GM23248 (cell line): ENCODE measurements around the gene TMEM201. TPM values are rescaled to one million over a fixed set of nuclear protein-coding genes. Genes with fewer than 3 reads are reported as not detected.
"Not testable (repeated sequence)": the region's sequence is repeated elsewhere in the genome, so short reads cannot be mapped to it uniquely, and the experiment has no call there.

Source experiments
- DNase-seq: peaks from one replicate; pipeline ENCODE4 v3.0.0-alpha.2; 2015
- H2AFZ ChIP-seq: fragments of 200-600 bp; sonication (generic); 2 replicates; pipeline ENCODE4 v1.6.1; 2016; ENCODE audit warnings: antibody characterized with exemption
- H3F3A ChIP-seq: fragments of 200-600 bp; sonication (generic); 2 replicates; pipeline ENCODE4 v1.6.1; 2016; ENCODE audit warnings: mild to moderate bottlenecking, antibody characterized with exemption, mixed run types; ENCODE audit not compliant: insufficient read depth
- H3K27ac ChIP-seq: fragments of 200-600 bp; sonication (generic); 2 replicates; pipeline ENCODE4 v1.5.1; 2016; ENCODE audit warnings: mild to moderate bottlenecking
- H3K27me3 ChIP-seq: fragments of 200-600 bp; sonication (generic); replicated peaks from 2 replicates; pipeline ENCODE4 v1.6.1; 2016; ENCODE audit warnings: mild to moderate bottlenecking; ENCODE audit not compliant: insufficient read depth
- H3K36me3 ChIP-seq: fragments of 200-600 bp; sonication (generic); 2 replicates; pipeline ENCODE4 v1.6.1; 2016; ENCODE audit warnings: low read depth, mild to moderate bottlenecking
- H3K4me1 ChIP-seq: fragments of 200-600 bp; sonication (generic); 2 replicates; pipeline ENCODE4 v1.6.1; 2016; ENCODE audit warnings: mild to moderate bottlenecking; ENCODE audit not compliant: insufficient read depth
- H3K4me2 ChIP-seq: fragments of 200-600 bp; sonication (generic); one replicate; pipeline ENCODE4 v1.6.1; 2016; ENCODE audit warnings: mild to moderate bottlenecking; ENCODE audit not compliant: unreplicated experiment
- H3K4me3 ChIP-seq: fragments of 200-600 bp; sonication (generic); 2 replicates; pipeline ENCODE4 v1.5.1; 2016; ENCODE audit warnings: mild to moderate bottlenecking
- H3K79me2 ChIP-seq: fragments of 200-600 bp; sonication (generic); 2 replicates; pipeline ENCODE4 v1.6.1; 2016; ENCODE audit warnings: mild to moderate bottlenecking; ENCODE audit not compliant: insufficient read depth
- H3K9ac ChIP-seq: fragments of 200-600 bp; sonication (generic); 2 replicates; pipeline ENCODE4 v1.6.1; 2016; ENCODE audit warnings: mild to moderate bottlenecking
- H3K9me2 ChIP-seq: fragments of 200-600 bp; sonication (generic); 2 replicates; pipeline ENCODE4 v1.6.1; 2016; ENCODE audit warnings: mixed run types, mild to moderate bottlenecking, moderate library complexity; ENCODE audit not compliant: insufficient read depth
- H3K9me3 ChIP-seq: fragments of 200-600 bp; sonication (generic); one replicate; pipeline ENCODE4 v1.6.1; 2017; ENCODE audit warnings: low read depth
- H4K20me1 ChIP-seq: fragments of 200-600 bp; sonication (generic); 2 replicates; pipeline ENCODE4 v1.6.0; 2016; ENCODE audit not compliant: insufficient read depth
- EZH2 ChIP-seq: fragments of 200-600 bp; sonication (generic); IDR thresholded peaks from 2 replicates; pipeline ENCODE4 v1.6.1; 2018; ENCODE audit warnings: antibody characterized with exemption, mild to moderate bottlenecking; ENCODE audit not compliant: insufficient read depth, poor library complexity, severe bottlenecking
- EZH2phosphoT487 ChIP-seq: fragments of 200-600 bp; sonication (generic); IDR thresholded peaks from 2 replicates; pipeline ENCODE4 v1.6.1; 2018; ENCODE audit warnings: antibody characterized with exemption, moderate library complexity, mild to moderate bottlenecking, low read depth; ENCODE audit not compliant: insufficient read depth
- WGBS, 2 experiments: methylation state at CpG; one replicate each; pipeline ENCODE4 v1.1.6; 2015 to 2017; ENCODE audit warnings: low lambda C conversion rate in 2 of 2, low coverage in 1 of 2; ENCODE audit errors: missing lambda C conversion rate in 2 of 2; 5-methylcytosine and 5-hydroxymethylcytosine counted together
- in situ Hi-C: fragments of 300-500 bp; cut with MboI; formaldehyde crosslinking; loops from 2 replicates; pipeline ENCODE4 v1.15.0; 2020
- polyA plus RNA-seq: library from polyadenylated mRNA; unstranded; fragments of >200 nt; fragmentation: Nextera tagmentation; extraction: Ambion mirVana; gene quantifications from 2 replicates; pipeline ENCODE4 v1.2.1, GENCODE V29; 2016
- total RNA-seq: library from RNA; depleted of rRNA; stranded (reverse); fragments of >200 nt; shearing (Covaris generic); gene quantifications from 2 replicates; pipeline ENCODE4 v1.2.3, GENCODE V29; 2014

The TMEM201 gene
- total and polyA plus RNA-seq, 2 experiments from 2014 or later: 5.7 to 6.7 TPM

- no peak overlapping the region for H3K27ac ChIP-seq
- H3K4me2 ChIP-seq: no peak overlapping the region
- H3K79me2 ChIP-seq: no peaks in the 10 kb centered on the region
- no peak overlapping the region for H2AFZ ChIP-seq
- H3F3A ChIP-seq: no peaks in the 10 kb centered on the region
- no peaks in the 10 kb centered on the region for H4K20me1 ChIP-seq
- in situ Hi-C loops: no loop called here
- WGBS, 2 experiments: 50 to 56% methylated on average over 18 of the region's 18 CpGs
- no peaks in the 10 kb centered on the region for H3K36me3 ChIP-seq
- no peaks in the 10 kb centered on the region for H3K9me3 ChIP-seq
- no peak for TF ChIP-seq EZH2
- TF ChIP-seq EZH2phosphoT487: no peak
- H3K4me1 ChIP-seq: no peaks in the 10 kb centered on the region
- no peak overlapping the region for H3K9ac ChIP-seq
- H3K4me3 ChIP-seq: no peak overlapping the region
- H3K27me3 ChIP-seq: no peaks in the 10 kb centered on the region
- no peak for DNase-seq
- no peaks in the 10 kb centered on the region for H3K9me2 ChIP-seq
These were observed 30.4 kb downstream of the TMEM201 start for GRCh38 chr1:9618909-9619679.

- Histone ChIP-seq H3K4me2 (no peak overlapping the region), H3F3A (no peaks in the 10 kb centered on the region), H4K20me1 (no peaks in the 10 kb centered on the region), H3K4me1 (no peaks in the 10 kb centered on the region), H2AFZ (no peak overlapping the region), H3K4me3 (no peak overlapping the region), H3K9me3 (no peaks in the 10 kb centered on the region), H3K9me2 (no peaks in the 10 kb centered on the region), H3K36me3 (no peaks in the 10 kb centered on the region), H3K79me2 (no peaks in the 10 kb centered on the region), H3K9ac (no peak overlapping the region), H3K27me3 (no peaks in the 10 kb centered on the region), H3K27ac (no peak overlapping the region)
- TF ChIP-seq EZH2phosphoT487 (no peak), EZH2 (no peak)
- in situ Hi-C loops: no loop called here
- no peak for DNase-seq
These were observed 32.3 kb downstream of the TMEM201 start for GRCh38 chr1:9621032-9621431.

GRCh38 chr1:9624081-9624480, 35.4 kb downstream of the TMEM201 start:
- Histone ChIP-seq H3K27ac (no peak overlapping the region), H3K27me3 (no peaks in the 10 kb centered on the region), H3K4me3 (no peak overlapping the region), H3K4me2 (no peak overlapping the region), H3K36me3 (no peaks in the 10 kb centered on the region), H3F3A (no peaks in the 10 kb centered on the region), H3K9me2 (no peaks in the 10 kb centered on the region), H4K20me1 (no peaks in the 10 kb centered on the region), H3K4me1 (no peaks in the 10 kb centered on the region), H3K9me3 (no peaks in the 10 kb centered on the region), H2AFZ (no peak overlapping the region), H3K9ac (no peak overlapping the region), H3K79me2 (no peaks in the 10 kb centered on the region)
- in situ Hi-C loops: no loop called here
- no peak for DNase-seq
- 93 to 94% methylated on average over 2 of the region's 2 CpGs for WGBS, 2 experiments
- TF ChIP-seq EZH2phosphoT487 (no peak), EZH2 (no peak)

DNA sequence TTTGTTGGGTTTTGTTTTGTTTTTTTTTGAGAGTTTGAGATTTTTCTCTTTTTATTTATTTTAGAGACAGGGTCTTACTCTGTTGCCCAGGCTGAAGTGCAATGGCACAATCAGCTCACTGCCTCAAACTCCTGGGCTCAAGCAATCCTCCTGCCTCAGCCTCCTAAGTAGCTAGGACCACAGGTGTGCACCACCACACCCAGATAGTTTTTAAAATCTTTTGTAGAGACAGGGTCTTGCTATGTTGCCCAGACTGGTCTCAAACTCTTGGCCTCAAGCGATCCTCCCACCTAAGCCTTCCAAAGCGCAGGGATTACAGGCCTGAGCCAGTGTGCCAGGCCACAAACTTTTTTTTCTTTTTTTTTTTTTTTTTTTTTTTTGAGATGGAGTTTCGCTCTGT, 36.3 kb downstream of the TMEM201 start:
- 94 to 100% methylated on average over 2 to 3 of the region's 3 CpGs for WGBS, 2 experiments
- DNase-seq, in situ Hi-C loops: not testable (repeated sequence)

GRCh38 chr1:9626201-9626608, 37.5 kb downstream of the TMEM201 start:
- H3K36me3 ChIP-seq: no peaks in the 10 kb centered on the region
- no peak overlapping the region for H3K4me3 ChIP-seq
- H4K20me1 ChIP-seq: no peaks in the 10 kb centered on the region
- 65 to 70% methylated on average over 8 to 9 of the region's 9 CpGs for WGBS, 2 experiments
- H3K27ac ChIP-seq: no peak overlapping the region
- no peak for DNase-seq
- H3K4me1 ChIP-seq: no peaks in the 10 kb centered on the region
- H3F3A ChIP-seq: no peaks in the 10 kb centered on the region
- in situ Hi-C loops: no loop called here
- no peaks in the 10 kb centered on the region for H3K9me3 ChIP-seq
- no peak for TF ChIP-seq EZH2
- no peak for TF ChIP-seq EZH2phosphoT487
- H3K9ac ChIP-seq: no peak overlapping the region
- H3K9me2 ChIP-seq: no peaks in the 10 kb centered on the region
- H3K79me2 ChIP-seq: no peaks in the 10 kb centered on the region
- H3K27me3 ChIP-seq: no peaks in the 10 kb centered on the region
- H3K4me2 ChIP-seq: no peak overlapping the region
- H2AFZ ChIP-seq: no peak overlapping the region

More for the DNA sequence above, 36.3 kb downstream of the TMEM201 start:
- not testable (repeated sequence) for H3F3A ChIP-seq, H3K36me3 ChIP-seq, H3K27ac ChIP-seq, H3K4me1 ChIP-seq, H3K4me3 ChIP-seq, H3K9ac ChIP-seq, H3K9me3 ChIP-seq, H3K27me3 ChIP-seq, H3K4me2 ChIP-seq, H3K9me2 ChIP-seq, H3K79me2 ChIP-seq, H4K20me1 ChIP-seq, H2AFZ ChIP-seq
